Measurements from ENCODE around the gene SP4. TPM values are rescaled to one million over a fixed set of nuclear protein-coding genes. Genes with fewer than 3 reads are reported as not detected.

Gene SP4
- total and polyA plus RNA-seq, 2 of the 4 experiments (the other 2 are of a cell fraction): 0.97 to 5.9 TPM

DNA sequence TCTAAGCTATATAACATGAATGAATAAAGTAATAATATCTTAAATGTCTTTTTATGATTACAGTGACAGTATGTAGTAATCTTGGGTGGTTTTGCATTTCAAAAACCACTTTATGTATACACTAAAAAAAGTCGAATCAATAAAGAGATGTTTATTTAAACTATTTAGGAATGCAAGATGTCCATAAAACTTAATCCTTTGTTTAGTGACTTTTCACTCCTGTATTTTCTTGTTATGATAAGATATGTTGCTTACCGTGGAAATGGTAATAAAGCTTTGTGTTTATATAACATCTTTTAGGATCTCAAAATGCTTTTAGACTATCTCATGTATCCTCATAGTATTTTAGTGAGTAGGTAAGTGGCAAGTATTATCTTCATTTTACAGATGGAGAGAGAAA lies 48.5 kb downstream of the SP4 start:
- DNase-seq: no peak

More for the DNA sequence above, 48.5 kb downstream of the SP4 start:
- Histone ChIP-seq H3K79me1 (ENCODE audit: low read depth in 1 of 2, low read length in 2 of 2) (no peaks in the 10 kb centered on the region), H4K5ac (ENCODE audit: low read depth, low read length) (no peak overlapping the region), H3K9ac (ENCODE audit: low read depth, low read length) (no peak overlapping the region), H2AK9ac (replicated peaks; ENCODE audit: low read depth, low read length, poor library complexity) (no peak overlapping the region), H2BK120ac (ENCODE audit: low read depth, low read length) (no peak overlapping the region), H4K91ac (ENCODE audit: insufficient read depth, low read depth, low read length) (no peak overlapping the region), H2BK15ac (ENCODE audit: low read depth, low read length) (no peak overlapping the region), H3K9me3 (ENCODE audit: control insufficient read depth, insufficient read depth, low read length) (no peaks in the 10 kb centered on the region), H3K4me3 (ENCODE audit: insufficient read depth, low read depth, low read length) (no peak overlapping the region), H2BK5ac (ENCODE audit: low read depth, low read length, poor library complexity, severe bottlenecking) (no peak overlapping the region), H3K27me3 (ENCODE audit: control insufficient read depth, insufficient read depth, low read length) (no peaks in the 10 kb centered on the region), H4K8ac (ENCODE audit: low read depth in 2 of 2, low read length in 2 of 2) (no peak overlapping the region), H3K23ac (ENCODE audit: low read depth, low read length) (no peak overlapping the region), H3K18ac (ENCODE audit: low read depth, low read length) (no peak overlapping the region), H3K36me3 (ENCODE audit: control insufficient read depth, insufficient read depth, low read length) (no peaks in the 10 kb centered on the region), H3K56ac (ENCODE audit: extremely low read depth, insufficient read depth, low read length) (no peak overlapping the region), H3K9me1 (ENCODE audit: insufficient read depth, low read length) (no peaks in the 10 kb centered on the region; the same call in 1 of the 2 replicates), H3K4me2 (ENCODE audit: low read depth, low read length) (no peak overlapping the region), H3K4ac (ENCODE audit: low read depth, low read length) (no peak overlapping the region), H2AFZ (replicated peaks; ENCODE audit: low read length, poor library complexity) (no peak overlapping the region), H2AK5ac (ENCODE audit: low read depth, low read length) (no peak overlapping the region), H4K20me1 (ENCODE audit: insufficient read depth, low read length) (no peaks in the 10 kb centered on the region), H3K27ac (ENCODE audit: insufficient read depth, low read length) (no peak overlapping the region), H2BK20ac (ENCODE audit: low read depth, low read length) (no peak overlapping the region), H3K14ac (replicated peaks; ENCODE audit: low read depth, low read length) (no peak overlapping the region), H3K4me1 (ENCODE audit: control insufficient read depth, insufficient read depth, low read length) (no peaks in the 10 kb centered on the region)
- no peak for ATAC-seq (ENCODE audit: low read depth)
- TF ChIP-seq, protein P1, sequence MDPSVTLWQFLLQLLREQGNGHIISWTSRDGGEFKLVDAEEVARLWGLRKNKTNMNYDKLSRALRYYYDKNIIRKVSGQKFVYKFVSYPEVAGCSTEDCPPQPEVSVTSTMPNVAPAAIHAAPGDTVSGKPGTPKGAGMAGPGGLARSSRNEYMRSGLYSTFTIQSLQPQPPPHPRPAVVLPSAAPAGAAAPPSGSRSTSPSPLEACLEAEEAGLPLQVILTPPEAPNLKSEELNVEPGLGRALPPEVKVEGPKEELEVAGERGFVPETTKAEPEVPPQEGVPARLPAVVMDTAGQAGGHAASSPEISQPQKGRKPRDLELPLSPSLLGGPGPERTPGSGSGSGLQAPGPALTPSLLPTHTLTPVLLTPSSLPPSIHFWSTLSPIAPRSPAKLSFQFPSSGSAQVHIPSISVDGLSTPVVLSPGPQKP (IDR thresholded peaks at IDR 0.05; ENCODE audit: borderline replicate concordance, low read depth, low read length): no peak
- TF ChIP-seq RFX5 (IDR thresholded peaks at IDR 0.05; ENCODE audit: low read depth, low read length) (no peak), RAD21 (IDR thresholded peaks at IDR 0.05; ENCODE audit: low read length) (no peak), CHD1 (IDR thresholded peaks at IDR 0.05; ENCODE audit: low read depth, low read length) (no peak), RCOR1 (IDR thresholded peaks at IDR 0.05; ENCODE audit: insufficient replicate concordance, low read length) (no peak), CEBPB (IDR thresholded peaks at IDR 0.05; ENCODE audit: low read depth, low read length) (no peak), BHLHE40 (IDR thresholded peaks at IDR 0.05; ENCODE audit: low read depth, low read length) (no peak)
- TF ChIP-seq, protein P2, sequence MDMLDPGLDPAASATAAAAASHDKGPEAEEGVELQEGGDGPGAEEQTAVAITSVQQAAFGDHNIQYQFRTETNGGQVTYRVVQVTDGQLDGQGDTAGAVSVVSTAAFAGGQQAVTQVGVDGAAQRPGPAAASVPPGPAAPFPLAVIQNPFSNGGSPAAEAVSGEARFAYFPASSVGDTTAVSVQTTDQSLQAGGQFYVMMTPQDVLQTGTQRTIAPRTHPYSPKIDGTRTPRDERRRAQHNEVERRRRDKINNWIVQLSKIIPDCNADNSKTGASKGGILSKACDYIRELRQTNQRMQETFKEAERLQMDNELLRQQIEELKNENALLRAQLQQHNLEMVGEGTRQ (IDR thresholded peaks at IDR 0.05; ENCODE audit: low read depth, low read length): no peak
- intact Hi-C loops (cut with micrococcal nuclease) (no loop called here), in situ Hi-C loops (cut with MboI; ENCODE audit: low sequenced_read_pairs) (no loop called here), dilution Hi-C loops (cut with HindIII; ENCODE audit: low sequenced_read_pairs, unreplicated experiment) (no loop called here)
- no CpG with 5 or more reads among the region's 2 CpGs for WGBS, 2 experiments (ENCODE audit: extremely low coverage in 2 of 2, insufficient read length in 1 of 2)
- BruUV-seq (replicated peaks): no TSS peak
- ChIA-PET CTCF (interaction anchor here (0.6 kb wide), 1 partner anchor 538 kb away, joined by 4 read pairs; no protein-coding TSS in a partner anchor), POLR2A (ENCODE audit: unreplicated experiment) (no interaction called here)
